Hematopoietic multipotent progenitor cell treated with erythropoietin and hydrocortisone succinate and interleukin-3 and kit ligand, for 6 days (in vitro differentiated cells): Measurements from ENCODE around the gene GPR33.
"Not testable (repeated sequence)": the region's sequence is repeated elsewhere in the genome, so short reads cannot be mapped to it uniquely, and the experiment has no call there.

Source experiments
- DNase-seq: peaks from one replicate; pipeline ENCODE4 v3.0.0-alpha.2; 2015

The GPR33 gene

GRCh38 chr14:31457665-31458659, 29.9 kb downstream of the GPR33 start:
- no peak for DNase-seq

- DNase-seq: peak; percentile 98
Observed at GRCh38 chr14:31456841-31457664, 30.8 kb downstream of the GPR33 start, which contains the start of gene DTD2. DTD2 (minus strand) TSS chr14:31457506; CDS start chr14:31457393, 113 bp downstream.

- peak; percentile 81 for DNase-seq
Observed at GRCh38 chr14:31449971-31450610, 37.7 kb downstream of the GPR33 start.

- DNase-seq: no peak
Observed at GRCh38 chr14:31449136-31449535, 38.7 kb downstream of the GPR33 start.

- DNase-seq: no peak
Observed at GRCh38 chr14:31445703-31446102, 42.1 kb downstream of the GPR33 start.

GRCh38 chr14:31442284-31442683, 45.6 kb downstream of the GPR33 start:
- DNase-seq: no peak

- DNase-seq: peak; percentile 41
Observed at GRCh38 chr14:31441273-31442111, 46.3 kb downstream of the GPR33 start.

GRCh38 chr14:31440280-31440679, 47.6 kb downstream of the GPR33 start:
- no peak for DNase-seq

GRCh38 chr14:31439561-31439960, 48.3 kb downstream of the GPR33 start:
- no peak for DNase-seq

- not testable (repeated sequence) for DNase-seq
Observed at GRCh38 chr14:31437045-31437691, 50.7 kb downstream of the GPR33 start.

- DNase-seq: no peak
Observed at GRCh38 chr14:31435276-31435675, 52.6 kb downstream of the GPR33 start.
